GM21717 (cell line): ENCODE measurements around the gene CCDC69.
A peak's percentile ranks its signal among the peaks of the same experiment; 100 is the strongest.
"Not testable (repeated sequence)": the region's sequence is repeated elsewhere in the genome, so short reads cannot be mapped to it uniquely, and the experiment has no call there.

ENCODE experiments used
- ATAC-seq: cut with Tn5 transposase; IDR thresholded peaks from one replicate; pipeline ENCODE4 v1.9.1; 2021; ENCODE audit warnings: mild to moderate bottlenecking, moderate library complexity; ENCODE audit not compliant: unreplicated experiment

The CCDC69 gene

GRCh38 chr5:151245680-151246219 lies 21.9 kb upstream of the CCDC69 start:
- ATAC-seq: no peak

GRCh38 chr5:151244206-151244605 lies 20.3 kb upstream of the CCDC69 start:
- ATAC-seq: no peak

- ATAC-seq: no peak
These were observed 19.7 kb upstream of the CCDC69 start for GRCh38 chr5:151243564-151243963.

- ATAC-seq: no peak
These were observed 19.2 kb upstream of the CCDC69 start for GRCh38 chr5:151243127-151243526.

GRCh38 chr5:151240924-151241635 lies 17.2 kb upstream of the CCDC69 start:
- ATAC-seq: peak; percentile 52

GRCh38 chr5:151240268-151240835 lies 16.5 kb upstream of the CCDC69 start:
- ATAC-seq: not testable (repeated sequence)

GRCh38 chr5:151239237-151239861 lies 15.5 kb upstream of the CCDC69 start:
- no peak for ATAC-seq

GRCh38 chr5:151238303-151238741 lies 14.4 kb upstream of the CCDC69 start:
- ATAC-seq: no peak

GRCh38 chr5:151237685-151238084 lies 13.8 kb upstream of the CCDC69 start:
- ATAC-seq: no peak

- ATAC-seq: no peak
These were observed 13.0 kb upstream of the CCDC69 start for GRCh38 chr5:151236888-151237287.

GRCh38 chr5:151235239-151235571 lies 11.3 kb upstream of the CCDC69 start:
- not testable (repeated sequence) for ATAC-seq

GRCh38 chr5:151234476-151235238 lies 10.8 kb upstream of the CCDC69 start:
- peak; percentile 79 for ATAC-seq

- peak; percentile 74 for ATAC-seq
These were observed 9.8 kb upstream of the CCDC69 start for GRCh38 chr5:151233616-151234085.

GRCh38 chr5:151231359-151231758 lies 7.5 kb upstream of the CCDC69 start:
- no peak for ATAC-seq

GRCh38 chr5:151230048-151230680 lies 6.3 kb upstream of the CCDC69 start:
- ATAC-seq: no peak

GRCh38 chr5:151228986-151229385 lies 5.1 kb upstream of the CCDC69 start:
- no peak for ATAC-seq

GRCh38 chr5:151227918-151228447 lies 4.1 kb upstream of the CCDC69 start:
- ATAC-seq: no peak

GRCh38 chr5:151225475-151225874 lies 1.6 kb upstream of the CCDC69 start:
- no peak for ATAC-seq

GRCh38 chr5:151225071-151225470 lies 1.2 kb upstream of the CCDC69 start:
- ATAC-seq: no peak

GRCh38 chr5:151224372-151224771 lies 480 bp upstream of the CCDC69 start:
- peak; percentile 35 for ATAC-seq
